Measurements from ENCODE around the gene IRF1. TPM values are rescaled to one million over a fixed set of nuclear protein-coding genes. Genes with fewer than 3 reads are reported as not detected.
"Not testable (repeated sequence)": the region's sequence is repeated elsewhere in the genome, so short reads cannot be mapped to it uniquely, and the experiment has no call there.

The IRF1 gene
- total RNA-seq, 1 donor from 2014 or later: 155 TPM

DNA sequence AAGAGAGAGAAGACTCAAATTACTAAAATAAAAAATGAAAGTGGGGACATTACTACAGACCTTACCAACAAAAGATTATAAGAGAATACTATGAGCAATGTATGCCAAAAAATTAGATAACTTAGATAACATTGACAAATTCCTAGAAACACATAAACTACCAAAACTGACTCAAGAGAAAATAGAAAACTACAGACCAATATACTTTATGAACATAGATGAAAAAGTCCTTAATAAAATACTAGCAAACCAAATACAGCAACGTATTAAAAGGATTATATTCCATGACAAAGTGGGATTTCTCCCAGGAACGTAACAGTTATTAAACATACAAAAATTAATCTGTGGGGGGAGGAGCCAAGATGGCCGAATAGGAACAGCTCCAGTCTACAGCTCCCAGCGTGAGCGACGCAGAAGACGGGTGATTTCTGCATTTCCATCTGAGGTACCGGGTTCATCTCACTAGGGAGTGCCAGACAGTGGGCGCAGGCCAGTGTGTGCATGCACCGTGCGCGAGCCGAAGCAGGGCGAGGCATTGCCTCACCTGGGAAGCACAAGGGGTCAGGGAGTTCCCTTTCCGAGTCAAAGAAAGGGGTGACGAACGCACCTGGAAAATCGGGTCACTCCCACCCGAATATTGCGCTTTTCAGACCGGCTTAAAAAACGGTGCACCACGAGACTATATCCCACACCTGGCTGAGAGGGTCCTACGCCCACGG is 23.2 kb upstream of the IRF1 start:
- peaks cover 16% of the 10 kb centered on the region for H3K9me3 Mint-ChIP-seq
- H3K27me3 Mint-ChIP-seq (ENCODE audit: low read depth); H3K4me1 Mint-ChIP-seq (ENCODE audit: low read depth); H3K4me3 Mint-ChIP-seq (ENCODE audit: low read depth); H3K36me3 Mint-ChIP-seq (ENCODE audit: low read depth); H3K27ac Mint-ChIP-seq; DNase-seq (ENCODE audit: low spot score); intact Hi-C loops (cut with micrococcal nuclease): not testable (repeated sequence)

DNA sequence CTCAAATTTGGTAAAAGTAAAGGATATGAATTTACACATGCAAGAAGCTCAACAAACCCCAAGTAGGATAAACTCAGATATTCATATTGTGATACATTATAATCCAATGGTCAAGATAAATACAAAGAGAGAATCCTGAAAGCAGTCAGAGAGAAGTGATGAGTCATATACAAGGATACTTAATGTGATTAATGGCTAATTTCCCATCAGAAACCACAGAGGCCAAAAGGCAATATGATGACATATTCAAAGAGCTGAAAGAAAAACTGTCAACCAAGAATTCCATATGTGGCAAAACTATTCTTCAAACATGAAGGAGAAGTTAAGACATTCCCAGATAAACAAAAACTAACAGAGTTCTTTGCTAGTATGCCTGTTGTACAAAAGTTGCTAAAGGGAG is 19.5 kb upstream of the IRF1 start:
- no peak for DNase-seq (ENCODE audit: low spot score)
- peaks cover 6% of the 10 kb centered on the region for H3K36me3 Mint-ChIP-seq (ENCODE audit: low read depth)
- peaks cover 16% of the 10 kb centered on the region for H3K9me3 Mint-ChIP-seq
- H3K27ac Mint-ChIP-seq: no peak overlapping the region
- peaks cover 14% of the 10 kb centered on the region for H3K27me3 Mint-ChIP-seq (ENCODE audit: low read depth)
- H3K4me3 Mint-ChIP-seq (ENCODE audit: low read depth): no peak overlapping the region
- peaks cover 17% of the 10 kb centered on the region for H3K4me1 Mint-ChIP-seq (ENCODE audit: low read depth)
- intact Hi-C loops (cut with micrococcal nuclease): no loop called here

DNA sequence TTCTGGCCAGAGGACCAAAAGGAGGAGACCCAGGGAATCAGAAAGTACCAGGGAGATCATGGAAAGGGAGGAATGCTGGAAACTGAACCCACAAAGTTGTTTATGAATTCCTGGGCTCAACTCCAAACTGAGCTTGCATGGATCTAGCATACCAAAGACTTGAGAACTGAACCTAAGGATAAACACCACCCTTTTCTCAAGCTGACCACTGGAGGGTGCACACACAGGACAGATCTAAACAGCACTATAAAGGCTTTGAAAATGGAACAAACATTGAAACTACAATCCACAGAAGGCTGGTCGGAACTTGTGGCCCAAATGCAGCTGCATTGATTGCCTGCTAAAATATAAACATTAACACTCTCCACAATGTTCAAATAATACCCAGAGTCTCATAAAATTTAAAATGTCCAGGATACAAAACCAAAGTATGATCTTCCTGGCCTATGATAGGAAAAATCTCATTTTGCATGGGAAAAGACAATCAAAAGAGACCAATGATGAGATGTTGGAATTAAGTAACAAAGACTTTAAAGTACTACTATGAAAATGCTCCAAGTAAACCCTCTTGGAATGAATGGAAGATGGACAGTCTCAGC is 15.6 kb upstream of the IRF1 start:
- no peak overlapping the region for H3K4me3 Mint-ChIP-seq (ENCODE audit: low read depth)
- peaks cover 14% of the 10 kb centered on the region for H3K27me3 Mint-ChIP-seq (ENCODE audit: low read depth)
- peaks cover 19% of the 10 kb centered on the region for H3K4me1 Mint-ChIP-seq (ENCODE audit: low read depth)
- H3K36me3 Mint-ChIP-seq (ENCODE audit: low read depth): no peaks in the 10 kb centered on the region
- H3K9me3 Mint-ChIP-seq: no peaks in the 10 kb centered on the region
- intact Hi-C loops (cut with micrococcal nuclease): loop anchor here (5.0 kb wide), 2 partner anchors 206 to 316 kb away; no protein-coding TSS in a partner anchor
- no peak for DNase-seq (ENCODE audit: low spot score)
- no peak overlapping the region for H3K27ac Mint-ChIP-seq

DNA sequence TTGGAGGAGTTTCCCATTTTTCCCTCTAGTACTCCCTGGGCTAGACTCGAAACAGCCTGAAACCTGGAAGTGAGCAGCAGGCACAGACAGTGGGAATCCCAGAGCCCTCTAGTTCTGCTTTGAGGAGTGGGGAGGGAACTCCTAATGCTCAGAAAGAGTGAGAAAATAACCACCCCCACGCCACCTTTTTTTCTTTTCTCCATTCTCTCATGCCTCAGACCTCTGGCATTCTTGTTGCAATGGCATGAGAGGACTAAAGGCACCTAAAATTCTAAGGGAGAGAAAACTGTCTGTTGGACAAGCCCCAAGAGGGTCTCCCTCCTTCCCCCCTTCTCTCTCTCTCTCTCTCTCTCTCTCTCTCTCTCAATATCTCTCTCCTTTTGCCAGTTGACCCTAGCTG is 15.1 kb upstream of the IRF1 start:
- H3K4me3 Mint-ChIP-seq (ENCODE audit: low read depth): no peak overlapping the region
- H3K27me3 Mint-ChIP-seq (ENCODE audit: low read depth): peaks cover 14% of the 10 kb centered on the region
- H3K9me3 Mint-ChIP-seq: no peaks in the 10 kb centered on the region
- H3K27ac Mint-ChIP-seq: no peak overlapping the region
- peaks cover 21% of the 10 kb centered on the region for H3K4me1 Mint-ChIP-seq (ENCODE audit: low read depth)
- no peak for DNase-seq (ENCODE audit: low spot score)
- H3K36me3 Mint-ChIP-seq (ENCODE audit: low read depth): no peaks in the 10 kb centered on the region
- intact Hi-C loops (cut with micrococcal nuclease): loop anchor here (5.0 kb wide), 2 partner anchors 207 to 317 kb away; no protein-coding TSS in a partner anchor

DNA sequence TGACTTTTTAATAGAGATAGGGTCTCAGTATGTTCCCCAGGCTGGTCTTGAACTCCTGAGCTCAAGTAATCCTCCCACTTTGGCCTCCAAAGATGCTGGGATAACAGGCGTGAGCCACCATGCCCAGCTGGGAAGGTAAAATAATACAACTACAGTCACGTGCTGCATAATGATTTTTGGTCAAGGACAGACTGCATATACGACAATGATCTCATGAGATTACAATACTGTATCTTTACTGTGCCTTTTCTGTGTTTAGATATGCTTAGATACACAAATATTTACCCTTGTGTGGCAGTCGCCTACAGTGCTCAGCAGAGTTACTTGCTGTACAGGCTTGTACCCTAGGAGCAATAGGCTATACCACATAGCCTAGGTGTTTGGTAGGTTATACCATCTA is 14.2 kb upstream of the IRF1 start:
- no peak overlapping the region for H3K27ac Mint-ChIP-seq
- intact Hi-C loops (cut with micrococcal nuclease): loop anchor here (5.0 kb wide), 2 partner anchors 208 to 318 kb away; no protein-coding TSS in a partner anchor
- H3K36me3 Mint-ChIP-seq (ENCODE audit: low read depth): no peaks in the 10 kb centered on the region
- no peak for DNase-seq (ENCODE audit: low spot score)
- peaks cover 21% of the 10 kb centered on the region for H3K4me1 Mint-ChIP-seq (ENCODE audit: low read depth)
- H3K4me3 Mint-ChIP-seq (ENCODE audit: low read depth): no peak overlapping the region
- H3K27me3 Mint-ChIP-seq (ENCODE audit: low read depth): peaks cover 12% of the 10 kb centered on the region
- H3K9me3 Mint-ChIP-seq: no peaks in the 10 kb centered on the region

DNA sequence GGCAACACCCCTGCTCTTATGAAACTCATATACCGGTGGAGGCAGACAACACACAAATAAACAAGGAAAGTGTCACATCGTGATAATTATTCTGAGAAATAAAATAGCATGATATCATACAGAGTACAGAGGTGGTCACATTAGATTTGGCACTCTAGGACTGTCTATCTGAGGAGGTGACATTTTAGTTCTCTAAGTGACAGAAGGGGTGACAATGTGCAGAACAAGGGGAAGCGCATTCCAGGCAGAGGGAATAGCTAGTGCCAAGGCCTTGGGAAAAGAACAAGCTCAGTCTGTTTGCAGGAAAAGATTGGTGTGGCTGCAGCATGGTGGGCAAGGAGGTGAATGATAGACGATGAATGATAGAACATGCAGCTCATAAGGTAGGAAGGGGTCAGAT is 12.7 kb upstream of the IRF1 start:
- no peak overlapping the region for H3K4me3 Mint-ChIP-seq (ENCODE audit: low read depth)
- DNase-seq (ENCODE audit: low spot score): no peak
- H3K27me3 Mint-ChIP-seq (ENCODE audit: low read depth): peaks cover 10% of the 10 kb centered on the region
- no peaks in the 10 kb centered on the region for H3K9me3 Mint-ChIP-seq
- H3K4me1 Mint-ChIP-seq (ENCODE audit: low read depth): peaks cover 18% of the 10 kb centered on the region
- H3K27ac Mint-ChIP-seq: no peak overlapping the region
- no peaks in the 10 kb centered on the region for H3K36me3 Mint-ChIP-seq (ENCODE audit: low read depth)
- intact Hi-C loops (cut with micrococcal nuclease): no loop called here

DNA sequence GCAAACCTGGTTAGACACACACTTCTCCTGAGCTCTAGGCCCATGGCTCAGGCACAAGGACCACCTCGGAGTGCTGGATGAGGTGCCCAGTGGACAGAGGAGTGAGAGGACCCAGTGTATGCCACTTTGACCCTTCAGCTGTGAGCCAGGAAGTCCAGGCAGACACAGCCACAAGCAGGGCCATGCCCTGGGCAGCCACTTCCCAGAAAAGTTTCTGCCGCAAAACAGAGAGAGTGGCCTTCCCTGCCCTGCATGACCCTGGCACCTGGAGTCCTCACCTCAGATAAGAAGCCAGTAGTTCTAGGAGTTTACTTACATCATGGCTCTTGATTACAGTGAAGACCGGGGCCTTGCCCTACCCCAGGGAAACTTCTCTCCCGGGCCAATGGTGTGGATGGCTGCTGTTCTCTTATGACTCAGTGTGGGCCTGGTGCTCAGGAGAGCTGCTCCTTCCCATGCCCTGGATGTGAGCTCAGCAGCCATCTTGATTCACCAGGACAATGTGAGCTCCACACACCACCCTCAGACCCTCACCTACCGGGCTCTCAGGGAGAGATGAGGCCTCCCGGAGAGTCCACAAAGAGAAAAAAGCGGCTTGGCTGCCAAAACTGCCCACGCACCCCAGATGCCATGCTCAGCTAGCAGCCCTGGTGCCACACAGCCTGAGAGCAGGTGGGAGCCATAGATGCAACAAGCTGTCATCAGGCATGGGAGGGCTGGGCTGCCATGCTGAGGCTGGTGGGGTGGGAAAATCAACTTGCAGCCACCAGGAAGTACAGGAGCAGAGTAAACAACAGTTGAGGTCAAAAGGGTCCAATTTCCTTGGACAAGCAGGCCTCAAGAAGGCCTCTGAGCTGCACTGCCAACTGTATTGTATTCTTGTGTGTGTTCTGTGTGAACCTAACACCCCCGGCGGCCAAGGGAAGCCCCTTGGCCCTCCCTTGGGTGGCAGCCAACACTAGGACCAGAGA is 11.7 kb upstream of the IRF1 start:
- intact Hi-C loops (cut with micrococcal nuclease): loop anchor here (1.0 kb wide), 3 partner anchors 83 to 229 kb away; no protein-coding TSS in a partner anchor
- Mint-ChIP-seq H3K9me3 (no peaks in the 10 kb centered on the region), H3K27me3 (ENCODE audit: low read depth) (peaks cover 3% of the 10 kb centered on the region), H3K4me1 (ENCODE audit: low read depth) (peaks cover 22% of the 10 kb centered on the region), H3K4me3 (ENCODE audit: low read depth) (no peak overlapping the region), H3K36me3 (ENCODE audit: low read depth) (no peaks in the 10 kb centered on the region), H3K27ac (no peak overlapping the region)
- DNase-seq (ENCODE audit: low spot score): no peak

DNA sequence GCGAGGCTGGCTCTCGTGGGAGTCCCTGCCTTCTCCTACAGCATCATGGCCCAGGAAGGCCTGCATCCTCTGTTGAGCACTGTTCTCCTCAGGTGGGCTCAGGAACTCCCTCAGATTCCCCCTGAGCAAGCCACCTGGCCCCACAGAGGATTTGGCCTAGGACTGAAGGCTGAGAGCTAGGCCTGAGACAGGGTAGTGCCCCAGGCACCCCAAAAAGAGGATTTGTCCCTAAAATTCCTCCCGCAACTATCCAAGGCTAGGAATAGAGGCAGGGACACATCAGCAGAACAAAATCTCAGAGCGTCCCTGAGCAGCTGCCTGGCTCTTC is 11.0 kb upstream of the IRF1 start:
- no peaks in the 10 kb centered on the region for H3K36me3 Mint-ChIP-seq (ENCODE audit: low read depth)
- peaks cover 24% of the 10 kb centered on the region for H3K4me1 Mint-ChIP-seq (ENCODE audit: low read depth)
- H3K9me3 Mint-ChIP-seq: no peaks in the 10 kb centered on the region
- intact Hi-C loops (cut with micrococcal nuclease): loop anchor here (1.0 kb wide), 3 partner anchors 82 to 228 kb away; no protein-coding TSS in a partner anchor
- peaks cover 3% of the 10 kb centered on the region for H3K27me3 Mint-ChIP-seq (ENCODE audit: low read depth)
- no peak for DNase-seq (ENCODE audit: low spot score)
- H3K4me3 Mint-ChIP-seq (ENCODE audit: low read depth): no peak overlapping the region
- no peak overlapping the region for H3K27ac Mint-ChIP-seq

DNA sequence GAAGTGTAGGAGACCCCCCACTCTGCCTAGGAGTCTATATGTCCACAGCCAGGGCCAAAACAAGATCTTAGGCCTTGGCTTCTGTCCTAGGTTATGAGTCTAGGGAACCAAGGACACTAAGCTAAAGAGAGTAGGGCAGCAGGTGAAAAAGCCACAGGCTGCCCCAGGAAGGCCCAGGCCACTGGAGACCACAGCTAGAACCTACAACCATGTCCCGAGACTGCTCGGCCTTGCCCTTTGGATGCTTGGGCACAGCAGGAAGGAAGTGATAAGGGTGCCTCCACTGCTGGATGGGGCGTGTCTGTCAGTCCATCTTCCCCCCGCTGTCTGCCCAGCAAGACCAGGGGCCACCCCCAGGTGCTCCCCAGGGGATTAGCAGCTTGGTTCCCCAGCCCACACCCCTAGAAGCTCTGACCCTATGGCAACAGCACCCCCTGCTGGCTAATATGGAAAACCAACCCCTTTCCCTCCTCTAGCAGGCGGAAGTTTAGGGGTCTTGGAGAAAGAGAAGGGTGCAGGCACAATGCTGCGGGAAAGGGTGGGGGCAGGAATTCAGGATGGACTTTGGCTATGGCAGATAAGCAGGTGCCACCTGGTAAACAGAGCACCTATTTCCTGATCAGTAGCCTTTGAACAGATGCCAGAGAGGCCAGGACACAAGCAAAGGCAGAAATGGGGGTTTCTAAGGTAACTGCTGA is 10.5 kb upstream of the IRF1 start:
- peak; percentile 69 for DNase-seq (ENCODE audit: low spot score)
- no peak overlapping the region for H3K4me3 Mint-ChIP-seq (ENCODE audit: low read depth)
- H3K36me3 Mint-ChIP-seq (ENCODE audit: low read depth): no peaks in the 10 kb centered on the region
- H3K9me3 Mint-ChIP-seq: no peaks in the 10 kb centered on the region
- H3K27me3 Mint-ChIP-seq (ENCODE audit: low read depth): peaks cover under 1% of the 10 kb centered on the region
- peaks cover 22% of the 10 kb centered on the region for H3K4me1 Mint-ChIP-seq (ENCODE audit: low read depth)
- intact Hi-C loops (cut with micrococcal nuclease): loop anchor here (1.0 kb wide), 3 partner anchors 82 to 228 kb away; no protein-coding TSS in a partner anchor
- H3K27ac Mint-ChIP-seq: peak overlapping the region; percentile 58

DNA sequence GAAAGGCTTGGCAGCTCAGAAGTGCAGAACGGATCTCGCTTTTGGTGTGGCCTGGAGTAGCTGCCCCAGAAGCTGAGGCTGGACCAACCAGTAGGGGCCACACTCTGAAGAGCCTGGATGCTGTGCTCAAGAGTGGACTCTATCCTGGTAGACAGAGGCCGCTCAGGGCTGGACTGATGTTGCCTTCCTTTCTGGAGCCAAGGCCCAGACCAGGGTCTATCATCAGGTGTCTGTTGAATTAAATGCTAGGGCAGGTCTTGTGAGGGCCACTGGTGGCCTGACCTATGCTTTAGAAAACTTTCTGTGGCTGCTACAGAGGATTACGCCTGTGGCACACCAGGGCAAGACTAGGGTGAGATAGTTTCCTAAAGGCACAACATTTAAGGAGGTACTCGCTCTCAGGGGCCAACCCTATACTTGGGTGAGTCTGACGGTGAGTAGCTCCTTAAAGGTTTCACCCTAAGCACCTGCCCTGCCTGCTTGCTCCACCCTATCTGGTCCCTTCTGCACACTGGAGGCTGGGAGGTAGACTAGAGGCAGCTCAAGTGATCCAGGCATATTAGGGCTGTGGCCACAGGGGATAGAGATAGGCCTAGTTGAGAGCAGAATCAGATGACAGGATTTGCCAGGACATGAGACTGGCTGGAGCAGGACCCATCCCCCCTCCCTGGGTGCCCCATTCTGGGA is 9.8 kb upstream of the IRF1 start:
- Mint-ChIP-seq H3K27me3 (ENCODE audit: low read depth) (no peaks in the 10 kb centered on the region), H3K9me3 (no peaks in the 10 kb centered on the region), H3K4me1 (ENCODE audit: low read depth) (peaks cover 20% of the 10 kb centered on the region), H3K36me3 (ENCODE audit: low read depth) (no peaks in the 10 kb centered on the region), H3K4me3 (ENCODE audit: low read depth) (no peak overlapping the region), H3K27ac (no peak overlapping the region)
- no peak for DNase-seq (ENCODE audit: low spot score)
- intact Hi-C loops (cut with micrococcal nuclease): no loop called here

DNA sequence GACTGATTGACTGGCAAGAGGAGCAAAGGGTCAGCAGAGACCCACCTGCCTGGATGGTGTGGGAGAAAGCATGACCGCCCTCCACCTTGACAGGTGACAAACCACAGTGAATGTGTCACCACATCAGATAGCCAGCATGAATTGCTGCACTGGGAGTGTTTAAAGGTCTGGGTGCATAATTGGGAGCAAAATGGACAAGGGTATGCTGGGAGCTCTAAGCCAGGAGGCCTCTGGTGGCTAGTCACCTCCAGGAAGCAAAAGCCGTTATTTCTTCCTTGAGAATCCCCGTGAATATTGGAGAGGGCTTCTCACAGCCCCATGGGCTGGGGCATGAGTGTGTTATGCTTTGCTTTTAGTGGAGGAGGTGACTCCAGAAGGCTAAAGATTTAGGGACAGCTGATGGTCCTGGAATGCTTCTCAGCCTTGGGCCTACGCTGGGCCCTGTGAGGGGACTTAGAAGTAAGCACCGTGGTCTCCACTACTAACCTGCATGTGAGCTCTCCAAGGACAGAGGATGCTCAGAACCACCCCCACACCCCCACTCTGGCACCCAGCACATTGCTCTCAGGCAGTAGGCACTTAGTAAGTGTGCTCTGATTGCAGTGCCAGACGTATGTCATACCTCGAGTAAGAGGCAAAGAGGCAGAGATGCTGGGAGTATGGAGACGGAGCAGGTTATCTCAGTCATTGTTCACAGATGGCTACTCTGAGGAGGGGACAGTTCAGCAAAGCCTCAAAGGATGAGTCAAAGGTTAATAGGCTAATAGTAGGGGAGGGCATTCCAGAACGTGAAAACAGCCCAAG is 9.1 kb upstream of the IRF1 start:
- H3K36me3 Mint-ChIP-seq (ENCODE audit: low read depth): no peaks in the 10 kb centered on the region
- H3K9me3 Mint-ChIP-seq: no peaks in the 10 kb centered on the region
- H3K27ac Mint-ChIP-seq: peak overlapping the region; percentile 21
- intact Hi-C loops (cut with micrococcal nuclease): loop anchor here (5.0 to 10.0 kb wide), 4 partner anchors 322 to 555 kb away; partner anchors contain the start of genes AFF4 and HSPA4
- no peak for DNase-seq (ENCODE audit: low spot score)
- no peaks in the 10 kb centered on the region for H3K27me3 Mint-ChIP-seq (ENCODE audit: low read depth)
- H3K4me3 Mint-ChIP-seq (ENCODE audit: low read depth): no peak overlapping the region
- peaks cover 26% of the 10 kb centered on the region for H3K4me1 Mint-ChIP-seq (ENCODE audit: low read depth)

Data from activated T-helper 2 cell treated with anti-CD3 and anti-CD28 coated beads, Interferon-gamma antibody, Interleukin-2, Interleukin-4, amounts not matched to agents 10 μg/mL and 5 μg/mL and 100 μg/mL, durations not matched to agents 14 hours and 24 hours and 36 hours (primary cell).